Activated CD4-positive, alpha-beta T cell treated with anti-CD3 and anti-CD28 coated beads, Interleukin-2, amount 50 U/mL, for 1 hour (primary cell): ENCODE data around the gene ARPIN.
"Not testable (repeated sequence)": the region's sequence is repeated elsewhere in the genome, so short reads cannot be mapped to it uniquely, and the experiment has no call there.

ENCODE experiments used
- DNase-seq: peaks from one replicate; pipeline ENCODE4 v3.0.0-alpha.2; 2020

ARPIN gene

GRCh38 chr15:89909611-89910010, 3.1 kb downstream of the ARPIN start:
- DNase-seq = no peak

- no peak for DNase-seq
Observed at GRCh38 chr15:89908226-89908625, 4.5 kb downstream of the ARPIN start.

- no peak for DNase-seq
Observed at GRCh38 chr15:89907289-89907688, 5.5 kb downstream of the ARPIN start.

- DNase-seq = no peak
Observed at GRCh38 chr15:89905846-89906378, 6.8 kb downstream of the ARPIN start.

- no peak for DNase-seq
Observed at GRCh38 chr15:89904519-89904918, 8.2 kb downstream of the ARPIN start.

- DNase-seq = no peak
Observed at GRCh38 chr15:89903858-89904130, 9.0 kb downstream of the ARPIN start.

GRCh38 chr15:89903015-89903857, 9.5 kb downstream of the ARPIN start:
- DNase-seq = no peak

GRCh38 chr15:89900849-89901248, 11.9 kb downstream of the ARPIN start:
- DNase-seq = no peak

GRCh38 chr15:89899951-89900567, 12.7 kb downstream of the ARPIN start:
- DNase-seq = no peak

GRCh38 chr15:89899295-89899945, 13.3 kb downstream of the ARPIN start:
- no peak for DNase-seq

- peak; percentile 45 for DNase-seq
Observed at GRCh38 chr15:89898614-89899294, 14.0 kb downstream of the ARPIN start.

GRCh38 chr15:89898146-89898545, 14.6 kb downstream of the ARPIN start:
- DNase-seq = no peak

GRCh38 chr15:89893696-89894447, 18.9 kb downstream of the ARPIN start, which contains the start of gene AP3S2:
Gene AP3S2, minus strand, starts transcription at chr15:89893994. Its CDS starts 45 bp downstream, at chr15:89893949.
- peak; percentile 86 for DNase-seq

GRCh38 chr15:89893027-89893426, 19.7 kb downstream of the ARPIN start:
- DNase-seq = no peak

GRCh38 chr15:89888214-89888804, 24.4 kb downstream of the ARPIN start:
- no peak for DNase-seq

- DNase-seq = no peak
Observed at GRCh38 chr15:89885611-89886010, 27.1 kb downstream of the ARPIN start.

- DNase-seq = not testable (repeated sequence)
Observed at GRCh38 chr15:89885179-89885578, 27.6 kb downstream of the ARPIN start.

GRCh38 chr15:89883518-89883917, 29.2 kb downstream of the ARPIN start:
- no peak for DNase-seq

- DNase-seq = no peak
Observed at GRCh38 chr15:89880727-89881126, 32.0 kb downstream of the ARPIN start.

- no peak for DNase-seq
Observed at GRCh38 chr15:89878323-89878722, 34.4 kb downstream of the ARPIN start.

- no peak for DNase-seq
Observed at GRCh38 chr15:89877083-89877425, 35.7 kb downstream of the ARPIN start.
